HG02943 (cell line): Measurements from ENCODE around the gene MTUS2.
"Not testable (repeated sequence)": the region's sequence is repeated elsewhere in the genome, so short reads cannot be mapped to it uniquely, and the experiment has no call there.

Experiments
- ATAC-seq: cut with Tn5 transposase; IDR thresholded peaks from one replicate; pipeline ENCODE4 v1.9.1; 2021; ENCODE audit warnings: mild to moderate bottlenecking, low read depth, moderate library complexity; ENCODE audit not compliant: unreplicated experiment

The MTUS2 gene

DNA sequence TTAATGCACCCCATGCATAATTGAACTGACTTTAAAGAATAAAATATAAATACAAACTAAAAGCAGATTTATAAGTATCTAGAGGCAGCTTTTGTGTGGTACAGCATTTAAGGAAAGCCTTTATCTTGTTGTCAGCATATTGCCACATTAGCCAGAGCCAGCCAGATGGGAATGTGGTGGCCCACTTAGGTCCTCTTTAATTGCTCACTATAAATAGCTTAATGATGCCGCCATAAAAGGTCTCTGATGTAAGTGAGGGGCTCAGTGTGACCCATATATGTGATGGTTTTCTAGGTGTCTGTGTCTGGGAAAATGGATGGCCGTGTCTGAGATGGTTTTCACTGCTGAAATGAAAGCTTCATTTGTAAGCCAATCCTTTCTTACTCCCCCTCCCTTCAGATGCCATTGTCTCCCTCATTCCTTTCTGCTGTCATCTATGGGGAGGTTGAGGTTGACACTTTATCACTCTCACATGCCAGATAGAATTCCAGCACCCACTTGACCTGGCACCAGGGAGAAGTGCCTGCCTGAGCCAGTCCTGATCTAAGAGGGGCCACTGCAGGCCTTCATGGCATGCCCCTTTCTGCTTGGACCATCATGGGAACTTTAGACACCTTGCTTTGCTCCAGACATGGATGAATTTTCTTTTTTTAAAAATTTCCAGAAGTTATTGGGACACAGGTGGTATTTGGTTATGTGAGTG, 135.3 kb downstream of the MTUS2 start:
- no peak for ATAC-seq

- ATAC-seq: no peak
Observed at GRCh38 chr13:28958018-28958417, 137.9 kb downstream of the MTUS2 start.

DNA sequence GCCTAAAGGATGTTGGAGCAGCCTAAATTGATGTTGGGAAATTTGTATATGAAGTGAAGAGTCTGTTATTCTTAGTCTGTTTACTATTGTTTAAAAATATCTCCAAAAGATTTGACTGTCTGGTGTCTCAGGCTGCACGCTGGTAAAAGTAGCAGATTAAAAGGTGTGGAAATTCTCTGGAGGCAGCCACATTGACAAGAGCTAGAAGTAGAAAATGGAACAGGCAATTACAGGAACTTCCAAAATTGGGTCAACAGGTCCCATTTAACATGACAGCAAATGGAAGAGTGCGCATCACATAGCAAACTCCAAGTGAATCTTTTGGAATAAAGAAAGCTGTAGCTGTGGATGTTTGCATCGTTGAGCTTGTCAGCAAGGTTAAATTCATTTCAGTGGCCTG, 138.3 kb downstream of the MTUS2 start:
- no peak for ATAC-seq

DNA sequence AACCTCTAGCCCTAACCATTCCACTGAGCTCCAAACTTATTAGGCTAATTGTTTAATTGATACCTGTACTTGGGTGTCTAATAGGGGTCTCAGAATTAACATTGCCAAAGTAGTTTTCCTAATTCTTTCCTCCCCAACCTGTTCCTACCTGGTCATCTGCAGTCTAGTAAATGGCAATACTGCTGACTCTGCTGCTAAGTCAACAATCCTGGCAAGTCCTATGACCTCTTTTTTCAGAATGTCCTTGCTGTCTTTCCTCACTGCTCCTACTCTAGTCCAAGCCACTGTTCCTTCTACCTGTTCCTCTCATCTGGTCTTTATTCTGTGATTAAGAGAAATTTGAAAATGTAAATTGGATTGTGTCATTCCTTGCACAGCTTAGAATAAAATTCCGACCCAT, 143.9 kb downstream of the MTUS2 start:
- no peak for ATAC-seq

GRCh38 chr13:28964803-28965202, 144.7 kb downstream of the MTUS2 start:
- no peak for ATAC-seq

GRCh38 chr13:28967029-28967915, 147.1 kb downstream of the MTUS2 start:
- no peak for ATAC-seq

- no peak for ATAC-seq
Observed at GRCh38 chr13:28976195-28976594, 156.1 kb downstream of the MTUS2 start.

DNA sequence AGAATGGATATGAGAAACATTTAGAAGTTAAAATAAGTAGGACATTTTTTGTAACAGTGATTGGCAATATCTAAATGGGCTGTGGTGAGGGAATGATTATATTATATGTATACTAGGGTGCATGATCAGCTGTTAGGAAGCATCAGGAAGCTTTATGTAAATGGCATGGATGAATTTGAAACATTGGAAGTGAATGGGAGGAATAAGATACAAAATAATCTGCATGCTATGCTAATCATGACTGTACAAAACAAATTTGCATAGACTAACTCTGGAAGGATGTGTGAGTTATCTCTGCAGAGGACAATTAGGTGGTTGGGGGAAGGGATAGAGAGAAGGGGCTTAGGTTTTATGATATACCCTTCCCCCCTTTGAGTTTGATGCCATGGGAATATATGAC, 156.5 kb downstream of the MTUS2 start:
- ATAC-seq: no peak

DNA sequence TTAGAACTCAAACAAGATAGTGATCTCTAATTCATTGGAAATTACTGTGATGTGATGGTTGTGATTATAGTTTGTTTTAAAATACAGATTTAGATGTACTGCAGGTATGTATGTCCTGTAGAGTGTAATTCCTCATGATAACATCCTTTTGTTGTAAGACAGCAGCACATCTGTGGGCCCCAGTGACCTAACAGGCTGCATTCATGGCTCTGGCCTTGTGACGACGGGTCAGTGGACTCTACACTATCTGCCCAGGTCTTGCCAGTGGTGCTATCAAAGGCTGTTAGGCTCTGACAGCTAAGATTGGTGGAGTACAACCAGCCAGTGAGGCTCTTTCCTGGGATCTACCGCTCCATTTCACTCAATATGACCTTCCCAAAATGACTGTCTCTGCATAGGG, 158.4 kb downstream of the MTUS2 start:
- no peak for ATAC-seq

DNA sequence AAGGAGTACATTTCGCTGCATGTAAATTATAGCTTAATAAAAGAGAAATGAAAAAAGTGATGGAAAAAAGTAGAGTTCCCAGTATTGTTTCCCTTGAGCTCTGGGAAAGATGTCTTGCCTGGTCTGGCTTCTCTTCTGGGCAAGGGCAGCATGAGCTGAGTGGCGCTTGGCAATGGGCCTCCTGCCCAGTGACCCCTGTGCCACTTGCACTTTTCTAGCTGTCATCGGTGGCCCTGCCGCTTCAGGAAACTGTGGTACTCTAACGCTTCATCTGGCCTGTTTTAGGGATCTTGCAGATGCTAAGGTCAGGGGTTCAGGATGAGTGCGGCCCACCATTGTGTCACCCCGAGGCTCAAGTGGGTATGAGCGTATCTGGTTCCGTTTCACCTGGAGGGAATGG, 161.4 kb downstream of the MTUS2 start:
- no peak for ATAC-seq

DNA sequence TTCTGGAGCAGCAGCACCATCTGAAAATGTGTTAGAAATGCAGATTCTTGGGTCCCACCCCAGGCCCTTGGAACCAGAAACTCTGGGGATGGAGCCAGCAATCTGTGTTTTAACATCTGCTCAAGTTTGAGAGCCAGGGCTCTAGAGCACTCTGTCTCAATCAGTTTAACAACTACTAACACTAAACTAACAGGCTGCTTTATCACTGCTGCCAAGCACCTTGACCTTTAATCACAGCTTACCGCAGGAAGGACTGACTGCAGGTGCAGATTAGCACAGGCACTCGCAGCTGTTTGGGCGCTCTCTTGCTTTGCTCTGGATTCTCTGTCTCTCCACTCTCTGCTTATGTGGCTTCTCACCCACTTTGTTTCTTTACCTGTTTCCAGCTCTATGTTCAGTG, 163.5 kb downstream of the MTUS2 start:
- no peak for ATAC-seq

DNA sequence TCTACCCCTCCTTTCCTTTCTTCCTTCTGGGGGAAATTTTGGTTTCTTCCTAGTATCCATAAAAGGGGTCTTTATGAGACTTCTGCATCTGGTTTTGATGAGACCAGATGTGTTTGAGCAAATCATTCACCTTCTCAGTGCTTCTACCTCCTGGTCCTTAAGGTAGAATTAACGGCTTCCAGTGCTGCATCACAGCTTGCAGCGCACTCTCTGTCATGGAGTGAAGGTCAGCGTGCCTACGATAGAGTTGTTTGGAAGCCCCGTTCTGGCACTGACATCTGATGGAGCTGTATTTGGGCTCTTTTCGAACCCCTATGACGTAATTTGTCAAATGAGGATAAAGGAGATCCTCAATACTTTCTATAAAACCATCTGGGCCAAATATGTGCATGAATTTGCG, 164.2 kb downstream of the MTUS2 start:
- no peak for ATAC-seq

- ATAC-seq: no peak
Observed at GRCh38 chr13:28984825-28985224, 164.7 kb downstream of the MTUS2 start.

DNA sequence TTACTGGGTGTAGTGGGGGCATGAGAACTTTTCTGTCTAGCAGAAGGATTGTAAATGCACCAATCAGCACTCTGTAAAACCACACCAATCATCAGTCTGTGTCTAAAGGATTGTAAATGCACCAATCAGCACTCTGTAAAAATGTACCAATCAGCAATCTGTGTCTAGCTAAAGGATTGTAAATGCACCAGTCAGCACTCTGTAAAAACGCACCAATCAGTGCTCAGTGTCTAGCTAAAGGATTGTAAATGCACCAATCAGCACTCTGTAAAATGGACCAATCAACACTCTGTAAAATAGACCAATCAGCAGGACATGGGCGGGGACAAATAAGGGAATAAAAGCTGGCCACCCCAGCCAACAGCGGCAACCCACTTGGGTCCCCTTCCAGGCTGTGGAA, 170.2 kb downstream of the MTUS2 start:
- not testable (repeated sequence) for ATAC-seq

DNA sequence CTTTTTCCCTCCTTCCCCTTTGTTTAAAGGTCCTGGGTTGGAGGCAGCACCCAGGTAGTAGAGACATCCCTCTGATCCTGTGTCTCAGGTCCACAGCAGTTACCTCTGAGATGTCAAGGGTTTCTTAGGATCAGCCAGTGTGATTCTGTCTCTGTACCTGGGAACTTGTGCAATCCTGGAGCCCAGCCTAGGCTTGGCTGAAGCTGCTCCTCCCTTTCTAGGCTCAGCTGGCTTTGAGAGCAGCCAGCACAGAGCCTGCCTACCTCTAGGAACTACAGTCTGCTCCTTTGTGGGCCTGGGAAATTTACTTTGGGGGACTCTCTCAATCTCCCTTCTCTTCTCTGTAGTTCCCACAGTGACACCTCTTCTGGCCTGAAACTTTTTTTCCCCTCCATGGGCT, 171.6 kb downstream of the MTUS2 start:
- no peak for ATAC-seq

DNA sequence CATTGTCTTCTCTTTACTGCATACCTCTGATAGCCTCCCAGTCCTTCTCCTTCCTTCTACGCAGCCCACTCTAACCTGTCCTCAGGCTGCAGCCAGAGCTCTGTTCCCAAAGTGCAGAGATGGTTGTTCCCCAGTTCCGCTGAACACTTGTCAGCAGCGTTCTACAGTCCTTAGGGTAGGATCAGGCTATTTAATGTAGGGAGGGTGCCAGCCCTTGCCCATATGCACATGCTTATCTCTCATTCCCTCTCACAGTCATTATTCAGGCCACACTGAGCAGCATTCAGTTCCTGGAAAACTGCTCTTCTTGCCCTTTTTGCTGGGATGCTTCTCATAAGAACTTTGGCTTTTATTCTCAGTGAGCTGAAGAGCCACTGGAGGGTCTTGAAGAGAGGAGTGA, 180.7 kb downstream of the MTUS2 start:
- ATAC-seq: no peak

DNA sequence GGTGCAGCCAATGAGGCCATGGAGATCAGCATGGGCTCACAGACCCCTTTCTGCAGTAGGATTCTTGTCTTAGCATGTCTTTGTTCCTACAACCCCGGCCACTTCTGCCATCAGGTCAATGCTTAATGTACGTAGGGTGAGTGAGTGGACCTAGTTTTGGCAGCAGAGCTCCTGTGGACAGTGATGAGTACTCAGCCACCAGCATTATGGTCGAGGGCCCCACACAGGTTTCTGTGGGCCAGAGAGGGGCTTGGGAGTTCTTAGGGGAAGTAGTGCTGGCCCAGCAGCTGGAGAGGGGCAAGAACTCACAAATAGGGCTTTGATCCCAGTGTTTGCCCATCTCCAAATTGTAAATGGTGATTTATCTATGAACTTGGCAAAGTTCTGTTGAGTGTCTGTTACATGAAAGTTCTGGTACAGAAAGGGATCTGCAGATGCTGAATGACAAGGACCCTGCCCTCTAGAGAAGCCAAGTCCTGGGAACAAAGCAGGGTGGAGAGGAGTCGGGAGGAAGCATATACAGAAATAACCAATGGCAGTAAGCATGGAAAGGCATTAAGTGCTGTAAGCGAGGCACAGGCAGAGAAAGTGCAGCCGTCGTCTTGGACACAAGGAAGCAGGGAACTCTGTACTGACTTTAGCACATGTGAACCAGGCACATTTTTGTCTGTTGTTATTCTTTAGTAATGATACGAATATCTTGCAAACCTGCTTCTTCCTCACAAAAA, 185.1 kb downstream of the MTUS2 start:
- ATAC-seq: no peak

- ATAC-seq: no peak
Observed at GRCh38 chr13:29005763-29006120, 185.6 kb downstream of the MTUS2 start.

GRCh38 chr13:29006359-29006850, 186.3 kb downstream of the MTUS2 start:
- no peak for ATAC-seq

DNA sequence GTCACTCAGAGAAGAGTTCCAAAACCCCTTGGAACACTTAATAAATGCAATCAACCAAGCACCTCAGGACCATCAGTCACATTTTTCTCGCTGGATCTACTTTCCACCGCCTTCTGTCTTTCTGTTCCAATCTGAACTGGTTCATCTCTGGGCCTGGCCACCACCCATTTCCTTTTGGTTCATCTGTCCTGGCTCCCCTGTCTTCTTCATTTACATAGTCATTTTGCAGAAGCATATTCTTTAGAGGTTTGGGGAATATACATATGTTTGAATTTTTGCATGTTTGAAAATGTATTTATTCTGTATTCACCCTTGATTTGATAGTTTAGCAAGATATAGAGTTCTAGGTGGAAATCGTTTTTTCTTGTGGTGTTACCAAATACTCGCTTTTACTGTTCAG, 188.2 kb downstream of the MTUS2 start:
- no peak for ATAC-seq

- no peak for ATAC-seq
Observed at GRCh38 chr13:29020314-29020713, 200.2 kb downstream of the MTUS2 start.
